Measurements from ENCODE around the gene SNX32.
"Not testable (repeated sequence)": the region's sequence is repeated elsewhere in the genome, so short reads cannot be mapped to it uniquely, and the experiment has no call there.

The SNX32 gene

DNA sequence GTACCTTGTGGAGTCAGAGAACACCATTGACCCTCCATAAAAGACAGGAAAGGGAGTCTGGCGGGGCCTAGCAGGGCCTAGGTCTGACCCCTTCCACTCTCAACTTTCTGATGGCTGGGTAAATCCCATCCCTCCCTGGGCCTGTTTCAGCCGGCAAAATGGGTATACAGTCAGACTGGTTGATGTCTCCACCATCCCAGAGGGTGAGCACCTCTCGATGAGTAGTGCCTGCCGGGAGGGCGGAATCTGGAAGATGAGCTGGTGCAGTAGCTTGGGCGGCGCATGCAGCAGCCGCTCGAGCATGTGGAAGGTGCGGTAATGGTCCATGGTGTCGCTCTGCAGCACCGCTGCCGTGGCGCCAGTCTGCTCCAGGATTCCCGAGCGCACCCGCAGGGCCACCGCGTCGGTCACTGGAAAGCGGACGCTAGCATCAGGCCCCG lies 54.0 kb downstream of the SNX32 start:
- peak; percentile 44 for DNase-seq

DNA sequence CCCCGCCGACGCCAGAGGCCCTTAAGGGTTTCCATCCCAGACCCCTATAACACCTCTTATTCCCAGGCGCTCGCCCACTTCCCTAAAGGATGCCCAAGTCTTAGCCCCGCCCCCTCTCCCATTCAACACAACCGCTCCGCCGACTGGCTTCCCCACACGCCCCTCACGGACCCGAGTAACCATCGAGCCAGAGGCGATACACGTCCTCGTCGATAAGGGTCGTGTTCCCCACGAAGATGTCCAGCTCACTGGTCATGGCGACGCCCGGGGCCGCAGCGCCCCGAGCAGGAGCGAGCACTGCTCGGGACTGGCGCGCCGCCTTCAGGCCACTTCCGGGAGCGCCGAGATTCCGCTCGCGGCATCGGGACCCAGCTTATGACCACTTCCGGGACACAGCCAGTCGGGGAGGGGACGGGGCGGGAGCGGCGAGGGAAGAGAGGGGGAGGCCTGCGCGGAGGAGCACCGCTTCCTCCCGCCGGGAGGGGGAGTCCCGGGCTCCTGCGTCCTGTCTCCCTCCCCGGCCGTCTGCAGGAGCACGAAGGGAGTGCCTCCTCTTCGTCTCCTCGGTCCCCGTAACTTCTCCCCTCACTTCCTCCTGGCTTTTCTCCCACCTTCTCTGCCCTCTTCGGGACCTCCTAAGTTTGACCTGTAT lies 54.5 kb downstream of the SNX32 start, which contains the start of gene FIBP:
FIBP (minus strand) TSS at position 309 of the 652 bp plus-strand sequence; CDS start at position 256, 53 bp downstream.
- DNase-seq = peak; percentile 97

DNA sequence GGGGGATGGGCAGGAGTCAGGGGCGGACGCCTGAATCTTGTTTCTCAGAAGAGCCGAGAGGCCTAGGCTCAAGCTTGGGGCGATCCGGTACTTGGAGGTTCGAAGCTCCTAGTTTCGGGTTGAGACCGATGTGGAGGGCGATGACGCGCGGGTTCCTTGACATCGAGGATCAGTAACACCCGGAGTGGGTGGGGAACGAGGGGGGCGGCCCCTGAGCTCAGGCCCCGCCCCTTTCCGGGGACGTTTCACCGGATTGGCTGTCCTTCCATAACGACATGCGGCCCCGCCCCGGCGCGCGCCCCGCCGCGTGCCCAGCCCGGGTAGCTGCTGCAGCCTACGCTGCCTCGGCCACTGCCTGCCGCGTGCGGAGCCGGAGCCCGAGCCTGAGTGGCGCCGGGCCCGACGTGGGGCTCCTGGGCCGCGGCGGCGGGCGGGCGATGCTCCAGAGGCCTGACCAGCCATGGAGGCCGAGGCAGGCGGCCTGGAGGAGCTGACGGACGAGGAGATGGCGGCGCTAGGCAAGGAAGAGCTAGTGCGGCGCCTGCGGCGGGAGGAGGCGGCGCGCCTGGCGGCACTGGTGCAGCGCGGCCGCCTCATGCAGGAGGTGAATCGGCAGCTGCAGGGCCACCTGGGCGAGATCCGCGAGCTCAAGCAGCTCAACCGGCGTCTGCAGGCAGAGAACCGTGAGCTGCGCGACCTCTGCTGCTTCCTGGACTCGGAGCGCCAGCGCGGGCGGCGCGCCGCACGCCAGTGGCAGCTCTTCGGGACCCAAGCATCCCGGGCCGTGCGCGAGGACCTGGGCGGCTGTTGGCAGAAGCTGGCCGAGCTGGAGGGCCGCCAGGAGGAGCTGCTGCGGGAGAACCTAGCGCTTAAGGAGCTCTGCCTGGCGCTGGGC lies 56.8 kb downstream of the SNX32 start, which contains the start of gene CCDC85B:
CCDC85B (plus strand) TSS at position 350 of the 895 bp plus-strand sequence; CDS start at position 461, 111 bp downstream.
- DNase-seq = peak; percentile 96

DNA sequence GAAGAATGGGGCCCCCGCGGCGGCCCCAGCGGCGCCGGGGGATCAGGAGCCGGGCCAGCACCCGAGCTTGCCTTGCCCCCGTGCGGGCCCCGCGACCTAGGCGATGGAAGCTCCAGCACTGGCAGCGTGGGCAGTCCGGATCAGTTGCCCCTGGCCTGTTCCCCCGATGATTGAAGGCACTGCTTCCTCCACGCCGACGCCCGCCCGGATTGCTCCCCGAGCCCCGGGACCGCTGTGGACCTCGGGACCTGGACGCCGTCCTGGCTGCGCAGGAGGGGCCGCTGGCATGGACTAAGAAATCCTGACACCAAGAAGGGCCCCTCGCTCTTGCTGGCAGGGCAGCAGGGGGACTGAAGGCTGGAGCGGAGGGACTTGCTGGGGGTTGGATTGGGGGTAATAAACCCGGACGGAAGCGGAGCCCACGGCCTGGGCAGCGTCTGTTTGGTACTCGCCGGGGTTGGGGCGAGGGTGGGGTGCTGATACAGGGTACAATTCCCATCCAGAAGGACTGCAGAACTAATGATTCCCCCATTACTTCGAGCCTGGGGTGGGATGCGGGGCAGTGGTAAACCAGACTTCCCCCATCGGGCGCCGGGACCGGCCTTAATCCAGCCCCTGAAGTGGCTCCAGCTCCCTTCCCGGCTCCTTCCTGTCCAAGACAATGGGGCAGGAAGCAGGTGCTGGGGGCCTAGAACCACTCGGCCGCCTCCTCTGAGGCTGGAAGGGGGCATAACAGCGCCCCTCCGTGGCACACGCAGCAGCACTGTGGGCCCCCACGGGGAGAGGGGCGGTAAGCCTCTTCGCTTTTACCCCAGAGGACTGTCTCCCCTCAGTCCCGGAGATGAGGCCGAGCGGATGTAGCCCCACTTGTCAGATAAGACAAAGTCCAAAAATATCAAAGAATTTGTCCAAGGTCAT lies 57.7 kb downstream of the SNX32 start:
- DNase-seq = no peak

DNA sequence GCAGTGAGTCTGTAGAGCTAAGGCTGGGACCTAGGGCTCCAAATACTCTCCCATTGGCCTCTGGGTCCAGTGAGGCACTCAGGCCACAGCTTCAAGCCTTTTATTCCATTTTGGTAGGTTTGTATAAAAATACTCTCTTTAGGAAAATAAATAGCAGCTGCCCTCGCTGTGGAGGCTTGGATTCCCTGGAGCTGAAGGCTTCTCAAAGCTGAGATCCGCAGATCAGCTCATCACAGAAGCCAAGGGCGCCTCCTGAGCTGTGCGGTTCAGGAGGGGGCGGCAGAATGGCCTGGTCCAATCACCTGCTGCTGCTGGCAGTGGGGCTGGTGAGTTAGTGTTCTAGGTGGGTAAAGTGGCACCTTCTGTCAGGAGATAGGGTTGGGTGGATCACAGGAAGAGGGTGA lies 58.4 kb downstream of the SNX32 start:
- not testable (repeated sequence) for DNase-seq

DNA sequence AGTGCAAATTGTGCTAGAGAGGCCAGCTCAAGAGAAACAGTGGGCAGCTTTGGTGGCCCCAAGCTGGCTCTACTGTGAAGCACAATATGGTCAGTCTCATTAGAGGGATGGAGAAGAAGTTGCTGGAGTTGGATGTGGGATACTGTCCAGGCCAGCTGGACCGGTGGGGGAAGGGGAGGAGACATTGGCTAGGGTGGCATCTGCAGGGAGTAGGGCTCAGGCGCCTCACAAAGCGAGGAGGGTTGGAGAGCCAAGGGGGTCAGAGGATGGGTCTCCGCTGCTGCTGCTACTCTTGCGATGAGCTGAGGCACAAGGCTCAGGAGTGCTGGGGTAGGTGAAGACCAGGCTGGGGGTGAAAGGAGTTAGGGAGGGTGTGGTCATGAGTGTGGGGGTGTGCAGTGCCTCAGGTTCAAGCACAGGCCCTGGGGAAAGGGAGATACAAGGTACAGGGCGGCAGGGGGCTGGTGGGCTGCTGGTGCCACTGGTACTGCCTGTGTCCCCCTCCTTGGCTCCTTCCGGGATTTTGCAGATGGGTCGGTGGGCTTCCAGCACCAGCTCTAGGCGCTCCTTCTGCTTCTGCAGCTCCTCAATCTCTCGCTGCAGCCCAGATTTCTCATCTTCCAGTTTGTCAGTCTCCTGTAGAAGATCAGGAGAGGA lies 59.0 kb downstream of the SNX32 start:
- no peak for DNase-seq

DNA sequence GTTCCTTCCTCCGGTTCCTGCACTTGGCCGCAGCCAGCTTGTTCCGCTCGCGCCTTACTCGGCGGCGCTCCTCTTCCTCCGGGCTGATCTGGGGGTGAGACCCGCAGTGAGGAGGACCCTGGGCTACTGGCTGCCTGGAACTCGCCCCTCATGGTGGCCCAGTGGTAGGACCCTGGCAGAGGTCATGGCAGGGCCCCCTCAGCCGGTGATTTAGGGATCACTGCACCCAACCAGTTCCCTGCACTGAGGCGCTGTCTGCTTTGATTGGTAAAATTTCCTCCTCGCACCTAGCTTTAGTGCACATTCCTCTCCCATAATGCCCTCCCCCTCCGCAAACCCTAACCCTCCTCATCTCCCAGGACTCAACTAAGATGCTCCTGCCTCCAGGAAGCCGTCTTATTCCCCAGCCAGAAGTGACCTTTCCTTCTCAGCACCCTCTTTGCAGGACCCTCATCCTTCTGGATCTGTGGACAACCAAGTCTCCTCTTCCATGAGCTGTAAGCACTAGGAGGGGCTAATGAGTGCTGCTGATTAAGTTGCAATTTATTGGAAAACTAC lies 60.4 kb downstream of the SNX32 start:
- no peak for DNase-seq

DNA sequence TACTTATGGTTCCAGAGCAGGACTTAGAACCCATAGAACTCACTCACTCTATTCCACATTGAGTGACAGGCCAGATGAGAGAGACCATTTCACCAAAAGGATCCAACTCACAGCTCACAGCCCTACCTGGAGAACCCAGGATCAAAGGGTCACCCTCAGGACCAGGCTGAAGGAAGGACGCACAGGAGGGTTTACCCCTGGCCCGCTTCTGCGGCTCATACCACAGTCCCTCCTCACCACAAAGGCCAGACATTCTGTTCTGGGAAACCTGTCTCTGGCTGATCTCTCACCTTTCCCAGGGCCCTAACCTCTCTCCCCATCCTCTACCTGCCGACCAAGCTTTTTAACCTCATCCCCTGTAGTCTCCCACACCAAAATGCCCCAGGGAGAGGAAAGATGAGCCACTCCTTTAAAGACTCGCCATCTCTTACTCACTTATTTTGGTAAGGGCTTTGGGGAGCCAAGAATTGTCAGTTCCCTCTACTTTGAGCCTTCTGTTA lies 61.8 kb downstream of the SNX32 start:
- DNase-seq = no peak

DNA sequence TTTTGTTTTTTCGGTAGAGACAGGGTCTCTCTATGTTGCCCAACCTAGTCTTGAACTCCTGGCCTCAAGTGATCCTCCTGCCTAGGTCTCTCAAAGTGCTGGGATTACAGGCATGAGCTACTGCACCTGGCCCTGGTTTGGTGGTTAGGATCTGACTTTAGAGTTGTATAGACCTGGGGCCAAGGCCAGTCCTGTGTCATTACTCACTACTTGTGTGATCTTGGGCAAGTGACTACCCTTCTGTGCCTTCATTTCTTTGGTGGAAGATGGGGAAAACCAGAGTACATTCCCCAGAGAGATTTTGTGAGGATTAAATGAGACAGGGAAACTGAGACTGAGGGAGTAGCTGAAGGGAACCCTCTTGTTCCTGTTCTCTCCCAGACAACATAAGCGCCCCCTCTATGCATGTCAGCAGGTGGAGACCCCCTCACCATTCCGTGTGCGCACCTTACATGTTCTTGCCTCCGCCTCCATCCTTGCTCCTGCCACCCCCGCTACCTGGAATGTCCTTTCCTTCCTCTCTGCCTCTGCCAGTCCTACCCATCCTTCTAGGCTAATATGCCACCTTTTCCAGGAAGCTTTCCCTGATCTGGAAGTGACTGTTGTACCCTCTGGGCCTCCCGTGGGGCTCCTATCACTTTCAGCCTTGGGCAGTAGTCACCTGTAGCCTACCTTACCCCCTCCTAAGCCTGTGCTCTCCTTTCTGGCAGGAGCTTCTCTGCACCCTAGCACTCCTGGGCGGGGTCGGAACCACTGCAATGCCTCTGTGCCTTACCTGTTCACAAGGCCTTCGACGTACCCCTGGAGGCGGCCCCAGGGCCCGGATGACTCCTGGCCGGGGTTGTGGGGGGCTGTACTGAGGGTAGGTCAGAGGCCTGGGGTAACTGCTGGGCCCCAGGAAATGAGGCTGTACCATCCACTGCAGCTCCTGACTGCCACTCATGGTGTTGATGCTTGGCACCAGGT lies 62.6 kb downstream of the SNX32 start:
- no peak for DNase-seq

DNA sequence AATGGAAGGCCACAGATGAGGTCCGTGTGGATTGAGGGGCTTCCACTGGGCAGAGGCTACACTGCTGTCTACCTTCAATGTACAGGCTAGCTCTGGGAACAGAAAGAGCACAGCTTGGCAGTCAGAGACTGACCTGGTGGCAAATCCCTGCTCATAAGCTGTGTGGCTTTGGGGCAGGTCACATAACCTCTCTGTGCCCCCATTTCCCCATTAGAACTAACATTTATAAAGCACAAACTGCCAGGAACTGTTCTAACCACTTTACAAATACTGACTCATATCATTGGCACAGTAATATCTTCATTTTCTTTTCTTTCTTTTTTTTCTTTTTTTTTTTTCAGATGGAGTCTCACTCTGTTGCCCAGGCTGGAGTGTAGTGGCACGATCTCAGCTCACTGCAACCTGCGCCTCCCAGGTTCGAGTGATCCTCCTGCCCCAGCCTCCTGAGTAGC lies 63.3 kb downstream of the SNX32 start:
- DNase-seq = no peak

DNA sequence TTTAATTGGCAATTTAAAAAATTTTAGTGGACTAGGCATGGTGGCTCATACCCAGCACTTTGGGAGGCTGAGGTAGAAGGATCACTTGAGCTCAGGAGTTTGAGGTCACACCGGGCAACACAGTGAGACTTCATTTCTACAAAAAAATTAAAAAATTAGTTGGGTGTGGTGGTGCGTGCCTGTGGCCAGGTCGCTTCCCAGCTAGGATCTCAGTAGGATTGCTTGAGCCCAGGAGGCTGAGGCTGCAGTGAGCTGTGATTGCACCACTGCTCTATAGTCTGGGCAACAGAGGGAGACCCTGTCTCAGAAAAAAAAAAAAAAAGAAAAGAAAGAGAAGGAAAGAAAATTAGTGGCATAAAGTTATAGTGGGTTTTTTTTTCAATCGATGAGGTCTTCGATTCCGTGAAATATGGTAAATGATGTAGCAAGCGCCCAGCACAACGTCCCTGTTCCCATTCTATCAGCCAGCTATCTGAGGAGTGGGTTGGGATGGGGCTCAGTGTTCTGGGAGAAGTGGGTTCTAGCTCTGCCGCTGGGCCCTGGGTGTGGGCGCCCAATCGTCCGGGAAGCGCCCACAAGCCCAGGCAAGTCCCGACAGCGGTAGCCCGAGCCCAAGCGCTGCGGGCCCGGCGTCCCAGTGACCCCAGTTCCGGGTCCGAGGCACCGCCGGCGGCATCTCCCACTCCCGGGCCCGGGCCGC lies 65.0 kb downstream of the SNX32 start:
- no peak for DNase-seq

DNA sequence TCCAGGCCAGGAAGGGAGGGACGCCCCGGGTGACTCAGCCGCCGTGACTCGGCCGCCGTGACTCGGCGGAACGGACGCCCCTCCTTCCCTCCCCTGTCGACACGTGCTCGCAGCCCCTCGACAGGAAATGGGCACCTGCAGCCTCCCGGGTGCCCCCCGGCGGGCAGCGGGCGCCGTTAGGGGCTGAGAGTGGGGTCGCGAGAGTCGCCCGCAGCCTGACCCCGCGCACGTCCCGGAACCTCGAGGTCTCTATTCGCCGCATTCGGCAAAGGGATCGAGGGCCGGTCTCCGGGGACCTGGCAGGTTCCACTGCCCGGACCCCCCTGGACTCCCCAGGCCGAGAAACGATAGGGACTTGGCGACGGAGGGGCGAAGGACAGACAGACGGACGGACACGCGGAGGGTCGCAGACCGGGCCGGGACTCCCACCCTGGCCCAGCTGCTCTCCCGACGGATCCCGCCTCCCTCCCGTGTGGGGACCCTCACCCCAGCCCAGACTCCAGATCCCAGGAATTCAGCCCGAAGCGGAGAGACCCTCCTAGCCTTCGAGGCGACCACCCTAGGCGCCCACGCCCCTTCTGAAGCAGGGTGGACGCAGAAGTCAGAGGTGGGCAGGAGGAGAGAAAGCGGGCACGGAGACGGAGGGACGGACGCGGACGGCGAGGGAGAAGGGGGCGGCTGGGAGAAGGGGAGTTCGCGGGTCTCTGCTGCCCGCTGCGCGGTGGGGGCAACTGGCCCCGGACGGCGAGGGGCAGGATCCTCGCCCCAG lies 65.8 kb downstream of the SNX32 start:
- peak; percentile 79 for DNase-seq

DNA sequence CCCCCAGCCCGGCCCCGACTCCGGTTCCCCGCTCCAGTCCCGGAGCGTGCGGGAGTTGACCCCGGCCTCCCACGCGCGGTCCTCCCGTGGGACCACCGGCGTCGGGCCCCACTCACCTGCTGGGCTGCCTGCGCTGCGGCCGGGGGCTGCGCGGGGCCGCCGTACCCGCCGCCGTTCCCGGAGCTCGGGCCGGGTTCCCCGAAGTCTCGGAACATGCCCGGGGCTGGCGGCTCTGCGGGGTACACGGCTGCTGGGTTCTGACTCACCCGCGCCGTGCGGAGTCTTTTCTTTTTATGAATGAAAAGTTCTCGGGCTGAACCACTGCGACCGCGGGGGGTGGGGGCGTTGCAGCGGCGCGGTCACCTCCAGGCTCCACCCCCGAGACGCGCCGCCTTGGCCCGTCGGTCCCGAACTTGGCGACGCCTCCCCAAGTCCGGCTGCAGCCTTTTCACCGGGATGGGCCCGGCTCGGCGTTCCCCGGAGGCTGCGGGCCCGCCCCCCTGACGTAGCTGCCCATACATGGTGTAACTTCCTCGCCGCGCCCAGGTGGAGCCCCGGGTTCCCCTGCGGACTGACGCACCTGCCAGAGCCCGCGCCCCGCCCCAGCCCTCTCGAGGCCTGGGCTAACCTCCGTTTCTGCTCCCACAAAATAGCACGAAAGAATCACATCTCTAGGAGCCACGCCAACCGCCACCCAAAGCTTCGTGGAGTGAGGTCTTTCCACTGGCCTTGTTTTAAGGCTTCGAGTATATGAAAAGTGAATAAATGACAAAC lies 66.5 kb downstream of the SNX32 start, which contains the start of gene FOSL1:
FOSL1 (minus strand) TSS at position 264 of the 774 bp plus-strand sequence; CDS start at position 215, 49 bp downstream.
- DNase-seq = peak; percentile 95

DNA sequence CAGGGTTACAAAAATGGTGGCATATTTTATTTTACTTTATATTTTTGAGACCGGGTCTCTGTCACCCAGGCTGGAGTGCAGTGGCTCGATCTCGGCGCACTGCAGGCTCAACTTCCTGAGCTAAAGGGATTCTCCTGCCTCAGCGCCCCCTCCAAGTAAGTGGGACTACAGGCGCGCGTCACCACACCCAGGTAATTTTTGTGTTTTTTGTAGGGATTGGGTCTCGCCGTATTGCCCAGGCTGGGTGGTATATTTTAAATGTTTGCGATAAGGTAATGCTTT lies 67.1 kb downstream of the SNX32 start:
- no peak for DNase-seq

DNA sequence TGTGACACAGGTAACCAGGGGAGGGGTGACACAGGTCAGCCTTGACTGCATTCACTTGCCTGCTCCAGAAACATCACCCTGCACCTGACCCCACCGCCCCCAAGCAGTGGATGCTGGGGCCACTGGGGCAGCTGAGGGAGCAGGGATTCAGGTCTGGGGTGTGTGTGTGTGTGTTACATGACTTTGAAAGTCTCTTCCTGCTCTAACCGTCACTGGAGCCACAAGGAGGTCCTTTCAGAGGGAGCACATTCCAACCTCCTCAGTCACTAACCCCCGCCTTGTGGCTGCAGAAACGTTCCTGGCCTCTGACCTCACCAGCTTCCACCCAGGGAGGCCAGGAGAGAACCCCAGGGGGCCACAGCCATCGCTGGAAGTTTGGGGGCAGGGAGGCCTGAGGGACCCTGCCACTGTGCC lies 69.3 kb downstream of the SNX32 start:
- peak; percentile 92 for DNase-seq

All from fibroblast of skin of right quadriceps (primary cell).